ENCODE results near the gene DPYD.
"Not testable (repeated sequence)": the region's sequence is repeated elsewhere in the genome, so short reads cannot be mapped to it uniquely, and the experiment has no call there.

DNA sequence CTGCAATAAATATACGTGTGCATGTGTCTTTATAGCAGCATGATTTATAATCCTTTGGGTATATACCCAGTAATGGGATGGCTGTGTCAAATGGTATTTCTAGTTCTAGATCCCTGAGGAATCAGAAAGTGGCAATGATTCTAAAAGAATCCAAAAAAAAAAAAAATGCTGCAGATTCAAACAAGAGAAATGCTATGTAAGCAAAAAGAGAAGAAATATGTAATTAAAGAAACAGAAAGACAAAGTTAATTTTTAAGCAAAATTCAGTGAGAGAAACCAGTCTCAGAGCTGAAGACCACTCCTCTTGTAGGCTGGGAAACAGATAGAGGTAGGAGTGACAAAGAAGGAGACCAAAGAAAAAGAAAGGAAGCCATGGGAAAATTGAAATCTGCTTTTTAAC, 571.0 kb downstream of the DPYD start:
- TF ChIP-seq POLR2A (IDR thresholded peaks at IDR 0.05; ENCODE audit: low read length); GATA1 (IDR thresholded peaks at IDR 0.05; ENCODE audit: low read depth, low read length): not testable (repeated sequence)
